Stimulated activated CD8-positive, alpha-beta memory T cell treated with anti-CD3 and anti-CD28 coated beads, Interleukin-7, amount 100 ng/mL, for 24 hours (primary cell): ENCODE data around the gene AKR1C2.
"Not testable (repeated sequence)": the region's sequence is repeated elsewhere in the genome, so short reads cannot be mapped to it uniquely, and the experiment has no call there.

Experiments used
- DNase-seq: peaks from one replicate; pipeline ENCODE4 v3.0.0-alpha.2; 2020; ENCODE audit warnings: low read depth

The AKR1C2 gene

DNA sequence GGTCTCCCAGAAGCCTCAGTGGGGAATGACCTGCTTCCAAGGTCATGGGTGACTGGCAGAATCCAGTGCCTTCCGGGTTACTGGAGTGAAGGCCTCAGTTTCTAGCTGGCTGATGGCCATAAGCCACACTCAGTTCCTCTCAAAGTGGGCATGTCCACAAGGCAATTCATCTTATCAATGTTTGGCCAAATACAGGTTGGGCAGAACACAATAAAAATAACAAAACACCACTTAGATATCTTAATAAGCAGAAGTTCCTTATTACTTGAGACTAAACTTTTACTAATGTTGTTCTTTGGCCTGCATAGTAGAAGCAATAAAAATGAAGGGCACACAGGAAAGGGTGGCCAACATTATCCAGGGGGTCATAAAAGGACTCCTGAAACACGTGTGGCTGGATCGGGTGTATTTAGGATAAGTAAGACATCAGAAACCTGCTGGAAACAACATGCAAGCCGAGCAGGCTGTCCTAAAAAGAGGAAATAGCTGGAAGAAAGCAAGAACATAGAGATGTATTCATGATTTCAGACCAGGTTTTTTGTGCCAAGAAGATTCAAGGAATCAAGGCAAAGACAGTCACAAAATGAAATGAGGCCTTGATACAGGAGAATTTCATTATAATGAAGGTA lies 19.6 kb upstream of the AKR1C2 start:
- DNase-seq, result no peak

DNA sequence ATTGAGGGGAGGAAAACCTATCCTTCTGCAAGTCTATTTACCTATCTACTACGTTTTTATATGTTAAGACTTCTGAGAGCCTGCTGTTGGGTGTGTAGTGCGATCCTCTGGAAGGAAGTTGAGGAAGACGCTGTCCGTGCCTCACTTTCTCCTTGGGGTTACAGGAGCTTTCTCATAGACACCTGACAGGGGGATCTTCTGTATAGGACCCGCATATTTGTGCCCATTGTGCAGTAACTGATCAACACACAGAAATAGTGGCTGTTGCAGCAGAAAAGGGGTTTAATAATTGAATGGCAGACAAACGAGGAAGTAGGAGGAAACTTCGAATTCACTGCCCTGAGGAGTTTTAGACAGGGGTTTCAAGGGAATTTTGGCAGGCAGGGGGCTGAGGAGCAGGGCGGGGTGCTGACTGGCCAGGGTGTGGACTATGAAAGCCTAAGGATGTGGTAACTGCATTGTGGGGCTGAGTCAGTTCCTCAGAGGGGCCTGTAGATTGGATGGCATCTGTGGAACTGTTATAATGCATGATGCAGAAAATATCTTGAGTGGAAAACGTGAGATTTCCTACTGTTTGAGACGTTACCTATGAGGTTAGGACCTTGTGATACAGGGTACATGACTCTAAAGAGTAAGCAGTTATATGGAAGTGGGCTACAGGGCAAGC lies 18.1 kb upstream of the AKR1C2 start:
- not testable (repeated sequence) for DNase-seq

DNA sequence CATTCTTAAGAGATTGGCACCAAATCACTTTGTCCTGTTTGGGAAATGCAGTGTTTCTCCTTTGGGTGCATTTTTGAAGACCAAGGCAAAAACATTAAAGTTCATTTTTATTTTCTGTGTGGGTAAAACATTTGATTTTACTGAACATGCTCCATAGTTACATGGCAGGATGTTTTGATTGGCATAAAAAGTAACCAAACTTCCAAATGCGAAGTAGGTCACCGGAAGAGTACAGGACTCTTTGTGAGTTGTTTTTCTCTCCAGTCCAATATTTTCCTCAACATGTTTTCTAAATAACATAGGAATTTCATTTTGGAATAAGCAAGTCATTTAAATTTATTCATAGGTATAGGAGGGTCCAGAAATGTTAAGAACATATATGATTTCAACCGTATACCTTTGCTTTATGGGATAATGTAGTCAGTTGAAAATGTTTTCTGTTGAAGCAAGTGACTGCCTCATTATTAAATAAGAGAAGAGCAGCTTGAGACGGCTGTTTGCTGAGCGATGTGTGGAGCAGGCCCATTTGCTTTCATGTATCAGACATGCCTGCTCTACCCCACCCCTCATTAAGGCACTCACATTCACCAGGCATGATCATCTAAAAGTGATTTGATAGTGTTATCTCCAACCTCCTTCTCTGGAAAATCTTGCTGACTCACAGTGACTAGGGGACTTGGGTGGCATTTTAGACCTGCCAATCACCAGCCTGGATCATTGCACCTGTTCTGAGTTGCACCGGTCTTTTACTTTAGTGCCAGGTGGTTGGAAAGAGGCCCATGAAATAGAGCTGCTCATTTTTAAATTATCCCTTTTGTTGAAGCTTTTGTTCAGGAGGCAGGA lies 16.3 kb upstream of the AKR1C2 start:
- DNase-seq, result not testable (repeated sequence)

DNA sequence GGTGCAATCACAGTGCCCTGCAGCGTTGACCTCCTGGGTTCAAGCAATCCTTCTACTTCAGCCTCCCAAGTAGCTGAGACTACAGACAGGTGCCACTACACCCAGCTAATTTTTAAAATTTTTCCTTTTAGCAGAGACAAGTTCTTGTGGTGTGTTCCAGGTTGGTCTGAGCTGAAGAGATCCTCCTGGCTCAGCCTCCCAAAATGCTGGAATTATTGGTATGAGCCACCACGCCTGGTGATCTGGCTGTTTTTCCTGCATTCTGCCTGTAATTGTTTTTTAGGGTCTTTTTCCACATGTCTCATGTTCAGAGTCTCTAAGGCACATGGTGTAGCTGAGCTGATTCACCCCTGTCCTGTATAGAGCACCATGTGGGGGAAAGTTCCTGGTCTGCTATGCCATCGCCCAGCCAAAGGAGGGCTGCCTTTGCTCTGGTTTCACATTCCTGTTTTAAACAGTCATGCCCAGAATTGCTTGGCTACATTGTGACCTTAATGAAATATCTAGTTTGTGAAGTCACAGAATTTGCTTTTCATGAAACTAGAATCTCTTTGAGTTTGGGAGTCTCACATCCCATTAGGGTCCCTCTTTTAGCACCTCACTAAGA lies 15.1 kb upstream of the AKR1C2 start:
- not testable (repeated sequence) for DNase-seq

DNA sequence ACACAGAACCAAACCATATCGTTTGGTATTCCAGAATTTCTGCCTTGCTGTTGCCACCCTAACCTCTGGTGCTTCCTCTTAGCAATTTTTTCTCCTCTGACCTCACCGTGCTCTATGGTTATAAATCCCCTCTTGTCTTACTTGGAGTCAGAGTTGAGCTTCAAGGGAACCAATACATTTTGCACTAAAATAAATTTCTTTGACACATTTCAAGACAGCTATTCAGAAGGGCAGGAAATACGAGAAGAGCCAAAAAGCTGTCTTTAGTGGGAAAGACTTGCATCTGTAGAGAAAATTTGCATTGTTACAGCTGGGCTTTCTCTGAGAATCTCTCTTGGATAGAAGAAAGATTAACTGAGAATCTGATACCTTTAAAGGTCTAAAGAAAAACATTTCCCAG lies 14.5 kb upstream of the AKR1C2 start:
- no peak for DNase-seq

DNA sequence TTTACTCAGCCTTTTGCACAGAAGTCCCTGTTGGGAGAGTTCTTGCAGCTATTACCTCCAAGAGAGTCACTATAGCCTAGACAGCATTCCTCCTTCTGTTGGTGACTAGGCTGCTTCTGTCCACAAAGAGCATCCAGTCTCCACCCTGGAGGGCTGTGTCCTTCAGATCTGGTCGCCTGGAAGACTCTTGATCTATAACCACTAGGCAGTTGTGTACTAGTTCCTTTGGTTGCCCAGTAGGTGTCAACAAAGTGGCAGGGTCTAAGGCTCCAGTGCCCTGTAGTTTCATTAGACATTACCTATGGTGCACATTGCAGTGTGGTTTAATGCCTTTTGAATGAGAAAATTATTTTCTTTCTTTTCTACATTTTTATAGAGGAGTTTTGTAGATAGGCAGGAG lies 11.3 kb upstream of the AKR1C2 start:
- DNase-seq, result no peak

DNA sequence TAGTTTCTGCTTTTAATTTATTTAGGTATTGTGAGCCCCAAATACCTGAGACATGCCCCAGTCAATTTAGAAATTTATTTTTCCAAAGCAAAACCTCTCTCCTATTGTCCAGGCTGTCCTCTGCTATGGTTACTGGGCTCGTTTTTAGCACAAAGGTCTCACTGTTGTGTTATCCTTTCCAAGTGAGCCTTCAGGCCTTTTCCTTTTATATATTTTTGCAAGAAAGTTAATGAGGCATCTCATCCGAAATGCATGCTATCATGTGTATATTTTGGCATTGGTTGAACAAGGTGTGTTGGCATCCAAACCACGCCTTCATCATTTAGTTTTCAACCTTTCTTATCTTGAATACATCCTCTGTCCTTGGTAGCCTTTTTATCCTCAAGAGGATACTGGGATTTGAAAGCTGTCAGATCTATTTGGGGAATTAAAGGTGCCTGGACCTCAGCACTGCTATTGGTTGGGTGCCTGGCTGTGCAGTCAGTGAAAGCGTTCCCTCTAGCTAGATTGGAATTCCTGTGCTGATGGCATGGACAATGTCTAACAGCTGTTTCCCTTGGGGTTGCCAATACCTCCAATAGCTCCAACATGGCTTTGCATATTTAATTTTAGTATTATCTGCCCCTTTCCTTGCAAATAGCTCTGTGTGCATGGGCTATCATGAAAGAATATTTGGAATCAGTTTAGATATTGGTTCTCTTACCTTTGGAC lies 10.7 kb upstream of the AKR1C2 start:
- DNase-seq, result not testable (repeated sequence)

DNA sequence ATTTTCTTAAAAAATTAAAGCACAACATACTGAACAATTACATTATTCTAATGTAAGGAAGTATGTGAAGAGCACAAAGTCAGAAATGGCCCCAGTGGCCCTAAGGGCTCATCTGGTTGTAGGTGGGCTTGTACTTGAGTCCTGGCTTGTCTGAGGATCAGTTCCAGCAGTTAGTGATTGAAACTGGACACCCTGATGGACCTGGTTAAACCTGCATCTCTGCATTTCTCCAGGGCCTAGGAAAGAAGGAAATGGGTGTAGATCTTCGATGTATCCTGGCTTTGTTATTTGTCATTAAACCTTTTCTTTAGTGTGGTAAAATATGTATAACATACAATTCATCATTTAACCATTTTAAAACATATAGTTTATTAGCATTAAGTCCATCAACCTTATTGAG lies 9.7 kb upstream of the AKR1C2 start:
- no peak for DNase-seq

DNA sequence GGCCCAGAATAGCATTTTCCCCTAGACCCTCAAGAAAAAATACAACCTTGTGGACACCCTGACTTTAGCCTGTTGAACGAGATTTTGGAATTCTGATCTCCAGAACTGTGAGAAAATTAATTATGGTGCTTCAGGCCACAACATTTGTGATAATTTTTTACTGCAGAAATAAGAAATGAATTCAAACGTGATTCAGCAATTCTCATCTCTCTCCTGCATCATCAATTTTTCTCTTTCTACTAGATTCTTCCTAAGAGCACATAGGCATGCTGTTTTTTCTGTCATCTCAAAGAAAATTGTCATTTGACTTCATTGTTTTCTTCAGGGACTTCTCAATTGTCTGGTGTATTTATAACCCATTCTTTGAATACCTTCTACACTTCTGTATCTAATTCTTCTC lies 8.9 kb upstream of the AKR1C2 start:
- no peak for DNase-seq

DNA sequence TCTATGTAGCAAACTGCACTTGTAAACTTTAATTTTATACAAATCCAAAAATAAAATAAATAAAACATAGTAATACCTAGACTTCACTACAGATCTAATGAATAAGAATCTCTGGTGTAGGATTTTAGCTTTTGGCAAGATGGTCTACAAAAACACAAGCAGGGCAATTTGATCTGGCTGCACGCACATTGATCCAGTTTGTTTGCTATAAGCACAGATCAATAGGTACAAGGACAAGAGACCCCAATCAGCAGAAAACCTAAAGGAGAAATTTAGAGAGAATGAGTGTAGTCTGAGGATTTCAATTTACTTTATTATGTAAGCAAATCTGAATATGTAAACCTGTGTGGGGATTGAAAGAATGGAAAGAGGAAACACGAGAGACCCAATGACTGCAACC lies 7.7 kb upstream of the AKR1C2 start:
- DNase-seq, result not testable (repeated sequence)

DNA sequence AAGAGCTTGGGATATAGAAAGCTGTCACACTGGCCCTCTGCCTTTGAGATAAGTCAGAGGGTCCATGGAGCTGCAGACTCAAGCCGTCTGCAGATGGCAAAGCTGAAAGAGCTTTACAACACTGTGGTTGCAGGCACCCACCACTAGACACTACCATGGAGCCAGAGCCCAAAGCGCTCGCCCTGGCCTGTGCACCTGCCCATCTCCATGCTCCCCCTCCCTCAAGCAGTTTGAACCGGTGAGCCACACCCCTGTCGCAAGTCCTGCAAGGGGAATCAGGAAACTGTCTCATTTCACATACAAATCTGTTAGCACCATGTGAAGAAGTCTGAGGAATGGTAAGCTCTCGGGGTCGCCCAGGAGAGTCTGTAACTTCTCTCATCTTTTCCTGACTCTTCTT lies 6.4 kb upstream of the AKR1C2 start:
- DNase-seq, result not testable (repeated sequence)

DNA sequence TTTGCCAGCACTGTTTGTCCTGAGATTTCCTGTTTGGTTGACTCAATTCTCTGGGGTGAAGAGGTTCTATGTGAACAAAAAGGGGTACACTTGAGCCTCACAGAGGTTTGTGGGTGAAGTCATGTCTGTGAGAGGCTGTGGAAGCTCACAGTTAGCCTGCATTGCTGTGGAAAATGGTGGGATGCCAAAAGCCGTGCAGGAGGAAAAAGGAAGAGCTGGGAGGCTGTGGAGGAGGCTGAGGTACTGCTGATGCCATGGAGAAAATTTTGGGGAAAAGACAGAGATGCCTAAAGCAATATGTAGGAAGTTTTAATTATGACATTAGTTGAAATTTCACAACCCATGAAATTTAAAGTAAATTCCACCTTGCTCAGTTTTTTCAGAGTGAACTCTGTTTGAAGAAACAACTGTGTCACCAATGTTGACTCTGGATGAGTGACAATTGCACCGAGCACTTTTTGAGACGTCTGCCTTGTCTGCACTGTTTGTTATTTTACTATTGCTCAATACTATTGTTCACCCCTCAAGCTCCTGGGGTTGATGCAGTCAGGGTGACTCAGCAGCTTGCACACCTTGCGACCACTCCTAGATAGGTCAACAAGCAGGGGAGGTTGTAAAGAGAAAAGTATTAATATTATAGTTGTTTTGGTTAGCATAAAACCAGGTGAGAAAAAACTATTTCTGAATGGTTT lies 5.3 kb upstream of the AKR1C2 start:
- not testable (repeated sequence) for DNase-seq

DNA sequence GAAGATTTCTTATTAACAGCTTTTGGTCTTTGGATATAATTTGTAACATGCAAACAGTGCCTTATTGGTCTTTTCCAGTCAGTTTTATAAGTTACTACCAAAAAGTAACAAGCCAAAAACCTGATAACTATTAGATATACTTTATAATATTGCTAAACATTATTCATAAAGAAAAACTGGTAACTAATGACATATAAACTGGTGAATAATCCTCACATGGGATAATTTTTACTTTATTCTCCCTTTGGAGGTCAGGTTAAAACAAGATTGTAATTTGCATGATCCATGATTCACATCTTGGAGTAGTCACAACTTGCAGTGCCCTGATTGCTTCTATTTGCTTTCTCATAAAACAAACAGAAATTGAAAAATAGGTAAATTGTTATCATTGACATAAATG lies 844 bp upstream of the AKR1C2 start:
- DNase-seq, result not testable (repeated sequence)

DNA sequence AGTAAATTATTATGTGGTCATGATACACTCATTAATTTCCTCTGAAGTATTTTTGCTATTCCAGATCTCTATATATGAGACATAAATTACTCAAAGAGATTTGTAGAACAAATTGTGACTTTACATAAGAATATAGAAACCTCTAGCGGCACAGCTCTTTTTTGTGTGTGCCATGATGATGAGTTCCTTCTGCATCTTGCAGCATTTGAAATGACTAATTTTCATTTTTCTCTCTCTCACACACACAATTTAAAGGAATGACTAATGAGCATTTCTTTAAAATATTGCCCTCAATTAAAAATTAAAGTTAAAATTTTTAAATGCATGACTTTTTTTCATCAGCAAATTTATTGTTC lies 351 bp upstream of the AKR1C2 start:
- not testable (repeated sequence) for DNase-seq

DNA sequence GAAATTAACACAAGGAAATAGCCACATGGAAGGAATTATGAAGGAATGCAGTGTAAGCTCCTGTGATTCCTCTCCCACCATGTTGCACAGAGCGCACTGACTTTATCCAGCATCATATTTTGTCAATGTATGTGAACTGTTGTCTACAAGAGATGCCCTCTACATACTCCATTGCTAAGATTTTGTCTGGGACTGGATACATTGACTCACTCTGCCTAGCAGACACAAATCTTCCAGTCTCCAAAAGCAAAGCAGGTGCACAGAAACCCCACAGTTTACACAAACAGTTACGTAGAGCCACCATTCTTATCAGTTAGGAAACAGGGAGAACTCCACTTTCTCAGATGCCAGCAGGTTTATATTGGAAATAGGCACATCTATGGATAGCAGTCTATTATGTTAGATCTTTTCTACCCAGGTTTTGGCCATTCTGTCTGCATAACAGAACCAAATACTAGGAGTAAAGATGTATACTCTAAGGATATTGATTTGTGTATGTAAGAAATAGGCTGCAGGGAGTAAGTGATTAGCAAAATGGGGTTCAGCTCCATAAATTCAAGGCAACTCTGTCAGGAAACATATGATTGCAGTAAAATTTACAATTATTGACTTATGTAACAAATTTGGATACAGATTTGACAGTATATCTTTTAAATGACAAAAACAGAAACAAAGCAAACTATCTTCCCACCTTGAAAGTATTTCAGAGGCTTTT lies 1.5 kb downstream of the AKR1C2 start:
- no peak for DNase-seq

DNA sequence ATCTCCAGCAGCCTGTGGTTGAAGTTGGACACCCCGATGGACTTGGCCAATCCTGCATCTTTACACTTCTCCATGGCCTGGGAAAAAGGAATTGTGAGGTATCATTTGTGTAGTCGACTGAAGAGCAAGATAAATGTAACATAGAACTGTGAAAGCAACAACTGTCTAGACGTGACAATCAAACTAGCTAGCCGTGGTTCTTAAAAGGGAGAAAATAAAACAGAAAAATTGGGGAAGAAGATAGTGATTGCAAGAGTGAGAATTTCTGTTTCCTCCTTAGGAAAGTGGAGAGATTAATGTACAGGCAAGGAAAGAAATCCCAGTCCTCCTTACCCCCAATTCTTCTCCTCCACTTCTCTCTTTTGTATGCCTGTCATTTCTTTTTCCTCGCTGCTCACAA lies 5.0 kb downstream of the AKR1C2 start:
- no peak for DNase-seq

DNA sequence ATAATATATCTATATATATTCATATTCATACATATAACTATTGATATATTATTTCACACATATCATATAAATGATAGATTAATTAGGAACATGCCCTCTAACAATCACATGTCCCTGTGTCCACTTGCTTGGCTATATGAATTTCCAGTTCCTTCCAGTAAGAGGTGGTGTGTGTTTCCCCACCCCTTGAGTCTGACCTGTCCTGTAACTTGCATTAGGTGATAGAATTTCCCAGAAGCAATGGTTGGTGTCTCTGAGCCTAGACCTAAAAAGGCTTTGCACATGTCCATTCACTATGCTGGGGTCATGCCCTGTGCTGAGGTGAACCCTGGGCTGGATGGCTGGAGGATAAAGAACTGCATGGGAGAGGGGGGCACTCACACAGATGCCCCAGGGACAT lies 9.4 kb downstream of the AKR1C2 start:
- DNase-seq, result not testable (repeated sequence)

DNA sequence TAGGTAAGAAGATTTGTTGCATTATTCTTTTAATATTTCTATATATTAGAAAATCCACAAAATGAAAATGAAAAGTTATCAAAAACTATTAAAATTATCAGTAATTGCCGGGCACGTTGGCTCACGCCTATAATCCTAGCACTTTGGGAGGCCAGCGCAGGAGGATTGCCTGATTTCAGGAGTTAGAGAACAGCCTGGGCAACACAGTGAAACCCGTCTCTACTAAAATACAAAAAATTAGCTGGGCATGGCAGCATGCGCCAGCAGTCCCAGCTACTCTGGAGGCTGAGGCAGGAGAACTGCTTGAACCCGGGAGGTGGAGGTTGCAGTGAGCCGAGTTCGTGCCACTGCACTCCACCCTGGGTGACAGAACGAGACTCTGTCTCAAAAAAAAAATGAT lies 11.1 kb downstream of the AKR1C2 start:
- not testable (repeated sequence) for DNase-seq

DNA sequence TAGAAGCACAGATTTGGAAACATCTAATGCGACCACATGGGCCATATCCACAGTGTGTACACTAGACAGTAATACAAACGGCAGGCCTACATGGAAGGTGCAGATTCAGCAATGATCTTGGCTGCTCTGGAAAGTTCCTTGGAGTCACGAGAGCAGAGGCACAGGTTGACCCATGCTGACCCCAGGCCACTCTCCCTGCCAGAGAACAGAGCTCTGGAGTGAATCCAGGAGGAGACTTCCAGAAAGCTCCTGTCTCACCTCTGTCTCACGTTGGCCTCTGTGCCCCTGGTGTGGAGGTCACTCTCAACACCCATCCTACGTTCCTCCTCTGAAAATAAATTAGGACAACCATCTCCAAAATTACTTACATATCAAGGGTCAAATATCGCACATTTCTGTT lies 12.2 kb downstream of the AKR1C2 start:
- DNase-seq, result not testable (repeated sequence)

DNA sequence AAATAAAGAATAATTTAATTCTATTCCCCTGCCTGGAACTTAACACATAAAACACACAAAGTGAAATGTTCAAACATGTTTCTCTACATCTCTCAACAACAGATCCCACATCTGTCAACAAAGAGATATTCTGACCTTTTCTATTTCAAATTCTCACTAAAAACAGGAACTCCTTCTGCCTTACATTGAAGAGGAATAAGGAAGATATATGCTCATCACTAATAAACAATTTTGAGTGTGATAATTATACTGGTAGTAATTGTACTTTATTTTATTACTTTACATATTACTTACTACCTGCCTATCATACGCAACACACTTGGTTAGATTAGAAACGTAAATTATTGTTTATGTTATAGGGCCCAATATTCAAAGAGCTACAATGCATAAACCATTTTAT lies 13.4 kb downstream of the AKR1C2 start:
- DNase-seq, result no peak
